GM21576 (cell line): ENCODE measurements around the gene ATP4A.

ENCODE experiments used
- ATAC-seq: cut with Tn5 transposase; IDR thresholded peaks from one replicate; pipeline ENCODE4 v1.9.1; 2021; ENCODE audit warnings: mild to moderate bottlenecking, moderate library complexity; ENCODE audit not compliant: unreplicated experiment

ATP4A gene

GRCh38 chr19:35549879-35550523 is 13.5 kb downstream of the ATP4A start:
- no peak for ATAC-seq

GRCh38 chr19:35549174-35549788 is 14.2 kb downstream of the ATP4A start:
- ATAC-seq: no peak

DNA sequence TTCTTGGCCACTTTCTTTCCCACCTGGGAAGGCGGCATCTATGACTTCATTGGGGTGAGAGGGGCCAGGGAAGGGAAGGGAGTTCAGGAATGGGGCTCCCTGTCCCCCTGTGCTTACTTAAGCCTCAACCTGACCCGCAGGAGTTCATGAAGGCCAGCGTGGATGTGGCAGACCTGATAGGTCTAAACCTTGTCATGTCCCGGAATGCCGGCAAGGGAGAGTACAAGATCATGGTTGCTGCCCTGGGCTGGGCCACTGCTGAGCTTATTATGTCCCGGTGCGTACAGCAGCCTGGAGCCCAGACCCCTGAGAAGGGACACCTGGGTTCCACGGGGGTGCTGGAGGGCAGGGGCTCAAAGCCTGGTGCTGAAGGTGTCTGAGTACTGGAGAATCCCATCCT is 16.9 kb downstream of the ATP4A start:
- no peak for ATAC-seq

DNA sequence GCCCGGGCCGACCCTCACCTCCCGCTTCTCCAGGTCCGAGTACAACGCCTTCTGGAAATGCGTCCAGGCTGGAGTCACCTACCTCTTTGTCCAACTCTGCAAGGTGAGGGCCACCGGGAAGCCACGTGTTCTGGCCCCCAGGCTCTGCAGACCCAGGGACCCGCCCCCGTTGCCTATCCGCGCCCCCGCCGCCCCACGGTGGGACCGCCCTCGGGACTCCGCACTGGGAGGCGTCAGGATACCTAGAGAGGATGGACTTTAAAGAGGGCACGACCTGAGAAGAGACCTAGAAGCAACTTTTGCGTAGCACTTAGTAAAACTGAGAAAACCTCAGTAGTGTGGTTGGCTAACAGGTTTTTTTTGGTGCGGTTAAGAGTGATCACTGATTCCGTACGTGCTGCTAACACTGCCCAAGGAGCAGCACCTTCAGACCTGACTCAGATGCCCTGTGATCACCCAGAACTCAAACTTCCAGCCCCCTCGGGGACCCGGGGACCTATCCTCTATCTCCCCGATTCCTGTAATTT is 17.5 kb downstream of the ATP4A start:
- peak; percentile 26 for ATAC-seq

DNA sequence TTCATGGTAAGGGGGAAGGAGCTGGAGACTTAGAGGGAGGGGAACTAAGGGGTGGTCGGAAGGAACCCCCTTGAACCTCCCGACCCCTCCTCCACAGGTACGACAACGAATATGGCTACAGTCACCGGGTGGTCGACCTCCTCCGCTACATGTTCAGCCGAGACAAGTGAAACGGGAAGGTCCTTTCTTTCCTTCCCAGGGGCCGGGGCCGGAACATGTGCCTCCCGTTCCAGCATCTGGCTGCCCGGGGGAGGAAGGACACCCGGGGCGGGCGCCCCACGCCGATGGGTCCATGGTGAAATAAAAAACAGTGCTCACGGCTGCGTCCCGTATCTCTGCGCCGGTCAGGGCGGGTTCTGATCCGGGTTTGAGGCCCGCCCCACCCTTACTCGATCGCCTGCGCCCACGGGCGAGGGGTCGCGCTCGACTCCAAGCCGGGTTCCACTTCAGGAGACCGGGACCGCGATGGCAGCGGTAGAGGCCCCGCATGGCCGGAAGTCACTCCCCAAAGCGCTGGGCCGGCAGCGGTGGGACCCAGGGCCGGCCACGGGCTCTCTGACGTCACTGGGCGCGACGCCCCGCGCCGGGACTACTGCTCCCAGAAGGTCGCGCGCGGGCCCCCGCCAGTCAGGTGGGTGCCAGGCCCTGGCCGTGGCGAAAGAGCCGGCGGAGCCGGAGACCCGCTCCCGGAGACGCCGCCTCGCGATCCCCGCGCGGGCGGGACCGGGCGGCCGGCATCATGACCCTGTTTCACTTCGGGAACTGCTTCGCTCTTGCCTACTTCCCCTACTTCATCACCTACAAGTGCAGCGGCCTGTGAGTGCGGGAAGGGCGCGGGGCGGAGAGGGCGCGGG is 18.2 kb downstream of the ATP4A start, which contains the start of gene TMEM147:
TMEM147 (plus strand) TSS at position 626 of the 854 bp plus-strand sequence; CDS start at position 740, 114 bp downstream.
- peak; percentile 70 for ATAC-seq

- no peak for ATAC-seq
These were observed 19.2 kb downstream of the ATP4A start for GRCh38 chr19:35544110-35544802.

DNA sequence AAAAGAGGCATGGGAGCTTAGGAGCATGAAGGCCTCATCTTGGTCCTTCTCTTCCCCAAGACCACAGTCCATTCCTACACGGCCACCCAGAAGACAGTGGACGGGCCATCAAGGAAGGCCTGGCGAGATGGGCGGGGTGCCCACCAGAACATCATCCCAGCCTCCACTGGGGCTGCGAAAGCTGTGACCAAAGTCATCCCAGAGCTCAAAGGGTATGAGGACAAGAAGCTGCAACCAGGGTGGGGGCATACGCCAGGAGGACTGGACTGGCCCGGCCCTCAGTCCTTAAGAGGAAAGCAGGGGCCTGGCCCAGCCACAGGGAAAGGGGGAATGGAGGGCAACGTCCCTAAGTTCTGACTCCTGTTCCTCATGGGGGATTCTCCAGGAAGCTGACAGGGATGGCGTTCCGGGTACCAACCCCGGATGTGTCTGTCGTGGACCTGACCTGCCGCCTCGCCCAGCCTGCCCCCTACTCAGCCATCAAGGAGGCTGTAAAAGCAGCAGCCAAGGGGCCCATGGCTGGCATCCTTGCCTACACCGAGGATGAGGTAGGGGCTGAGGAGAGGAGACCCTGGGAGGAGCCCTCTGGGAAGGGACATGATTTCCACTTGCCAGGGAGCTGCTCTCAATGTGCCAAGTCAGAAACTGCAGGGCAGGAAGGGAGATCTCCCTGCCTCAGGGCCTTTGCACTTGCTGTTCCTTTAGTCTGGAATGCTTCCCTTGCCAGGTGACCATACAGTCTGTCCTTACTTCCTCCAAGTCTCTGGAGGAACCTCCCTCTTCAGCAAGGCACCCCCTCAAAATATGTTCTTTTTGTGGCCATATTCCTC is 20.0 kb downstream of the ATP4A start:
- no peak for ATAC-seq

DNA sequence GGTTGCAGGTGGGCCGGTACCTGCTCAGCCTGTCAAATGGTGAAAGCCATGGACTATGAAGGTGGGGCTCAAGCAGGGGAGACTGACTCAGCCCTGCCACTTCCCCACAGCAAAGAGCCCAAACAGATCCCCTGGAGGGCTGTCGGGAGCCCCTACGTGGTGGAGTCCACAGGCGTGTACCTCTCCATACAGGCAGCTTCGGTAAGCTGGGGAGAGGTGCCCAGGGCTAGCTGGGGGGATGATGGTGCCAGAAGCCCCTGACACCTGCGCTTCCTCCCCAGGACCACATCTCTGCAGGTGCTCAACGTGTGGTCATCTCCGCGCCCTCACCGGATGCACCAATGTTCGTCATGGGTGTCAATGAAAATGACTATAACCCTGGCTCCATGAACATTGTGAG is 21.2 kb downstream of the ATP4A start:
- ATAC-seq: no peak

- no peak for ATAC-seq
These were observed 23.0 kb downstream of the ATP4A start for GRCh38 chr19:35540356-35540927.

GRCh38 chr19:35539850-35540249 is 23.6 kb downstream of the ATP4A start:
- ATAC-seq: no peak

DNA sequence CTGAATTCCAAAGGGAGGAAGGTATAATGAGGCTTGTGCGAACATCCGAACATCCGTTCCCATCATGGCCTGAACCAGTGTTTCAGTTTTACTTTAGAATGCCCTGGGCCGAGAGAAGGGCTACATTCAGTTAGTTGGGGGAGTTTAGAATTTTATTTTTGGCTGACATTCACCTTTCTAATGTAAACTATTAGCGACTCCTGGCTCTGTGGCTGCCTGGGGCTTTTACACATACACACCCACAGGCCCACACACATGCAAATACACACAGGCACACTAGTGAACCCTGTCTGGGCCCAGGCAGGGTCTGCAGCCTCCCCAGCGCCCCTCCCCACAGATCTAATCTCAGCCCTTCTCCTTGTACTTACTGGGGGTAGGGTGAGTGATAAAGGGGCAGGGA is 24.1 kb downstream of the ATP4A start:
- ATAC-seq: no peak

- no peak for ATAC-seq
These were observed 28.5 kb downstream of the ATP4A start for GRCh38 chr19:35534803-35535480.

- ATAC-seq: no peak
These were observed 29.6 kb downstream of the ATP4A start for GRCh38 chr19:35533822-35534392.

GRCh38 chr19:35533201-35533821 is 30.1 kb downstream of the ATP4A start, which contains the start of gene GAPDHS:
TSS of gene GAPDHS (plus strand) at chr19:35533456. CDS start at chr19:35533528, 72 bp downstream.
- no peak for ATAC-seq

DNA sequence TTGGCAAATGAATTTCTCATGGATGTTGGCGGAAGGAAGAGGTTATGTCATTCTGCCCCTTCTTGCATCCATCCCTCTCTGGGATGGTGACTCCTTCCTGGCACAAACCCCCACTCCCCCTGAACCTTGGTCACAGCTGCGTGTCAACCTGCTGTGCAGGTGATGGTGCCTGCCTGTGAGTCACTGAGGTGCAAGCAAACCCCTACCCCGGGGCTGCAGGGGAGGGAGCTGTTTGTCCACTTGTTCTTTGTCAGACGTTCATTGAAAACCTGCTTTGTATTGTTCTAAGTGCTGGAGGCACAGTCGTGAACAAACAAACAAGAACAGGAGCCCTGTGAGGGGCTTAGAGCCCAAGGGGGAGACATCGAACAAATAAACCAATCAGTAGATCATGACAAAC is 32.2 kb downstream of the ATP4A start:
- ATAC-seq: no peak

GRCh38 chr19:35529241-35530218 is 33.9 kb downstream of the ATP4A start:
- no peak for ATAC-seq
